Measurements from ENCODE around the gene ACYP1. TPM values are rescaled to one million over a fixed set of nuclear protein-coding genes. Genes with fewer than 3 reads are reported as not detected.
A peak's percentile ranks its signal among the peaks of the same experiment; 100 is the strongest.

ACYP1 gene
- total and polyA plus RNA-seq, 9 of the 15 experiments (the other 6 are each of a cell fraction or from before 2014, with no cell fraction given), result 19.9 to 113 (median 52.3) TPM

- TF ChIP-seq, protein P1, sequence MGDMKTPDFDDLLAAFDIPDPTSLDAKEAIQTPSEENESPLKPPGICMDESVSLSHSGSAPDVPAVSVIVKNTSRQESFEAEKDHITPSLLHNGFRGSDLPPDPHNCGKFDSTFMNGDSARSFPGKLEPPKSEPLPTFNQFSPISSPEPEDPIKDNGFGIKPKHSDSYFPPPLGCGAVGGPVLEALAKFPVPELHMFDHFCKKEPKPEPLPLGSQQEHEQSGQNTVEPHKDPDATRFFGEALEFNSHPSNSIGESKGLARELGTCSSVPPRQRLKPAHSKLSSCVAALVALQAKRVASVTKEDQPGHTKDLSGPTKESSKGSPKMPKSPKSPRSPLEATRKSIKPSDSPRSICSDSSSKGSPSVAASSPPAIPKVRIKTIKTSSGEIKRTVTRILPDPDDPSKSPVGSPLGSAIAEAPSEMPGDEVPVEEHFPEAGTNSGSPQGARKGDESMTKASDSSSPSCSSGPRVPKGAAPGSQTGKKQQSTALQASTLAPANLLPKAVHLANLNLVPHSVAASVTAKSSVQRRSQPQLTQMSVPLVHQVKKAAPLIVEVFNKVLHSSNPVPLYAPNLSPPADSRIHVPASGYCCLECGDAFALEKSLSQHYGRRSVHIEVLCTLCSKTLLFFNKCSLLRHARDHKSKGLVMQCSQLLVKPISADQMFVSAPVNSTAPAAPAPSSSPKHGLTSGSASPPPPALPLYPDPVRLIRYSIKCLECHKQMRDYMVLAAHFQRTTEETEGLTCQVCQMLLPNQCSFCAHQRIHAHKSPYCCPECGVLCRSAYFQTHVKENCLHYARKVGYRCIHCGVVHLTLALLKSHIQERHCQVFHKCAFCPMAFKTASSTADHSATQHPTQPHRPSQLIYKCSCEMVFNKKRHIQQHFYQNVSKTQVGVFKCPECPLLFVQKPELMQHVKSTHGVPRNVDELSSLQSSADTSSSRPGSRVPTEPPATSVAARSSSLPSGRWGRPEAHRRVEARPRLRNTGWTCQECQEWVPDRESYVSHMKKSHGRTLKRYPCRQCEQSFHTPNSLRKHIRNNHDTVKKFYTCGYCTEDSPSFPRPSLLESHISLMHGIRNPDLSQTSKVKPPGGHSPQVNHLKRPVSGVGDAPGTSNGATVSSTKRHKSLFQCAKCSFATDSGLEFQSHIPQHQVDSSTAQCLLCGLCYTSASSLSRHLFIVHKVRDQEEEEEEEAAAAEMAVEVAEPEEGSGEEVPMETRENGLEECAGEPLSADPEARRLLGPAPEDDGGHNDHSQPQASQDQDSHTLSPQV (IDR thresholded peaks at IDR 0.05), result peak; percentile 82
- TF ChIP-seq ZNF282 (CRISPR knock-in tag; IDR thresholded peaks at IDR 0.05) (no peak), CHD4 (IDR thresholded peaks at IDR 0.05; ENCODE audit: insufficient read depth, insufficient replicate concordance, low read depth, low read length, poor library complexity, severe bottlenecking) (no peak), ZNF311 (CRISPR knock-in tag; IDR thresholded peaks at IDR 0.05) (no peak), GATAD2A (IDR thresholded peaks at IDR 0.05) (no peak), EP300 (IDR thresholded peaks at IDR 0.05; ENCODE audit: low read length) (peak; percentile 48; the same call in 1 of the 2 replicates), ZNF644 (tag; IDR thresholded peaks at IDR 0.05; ENCODE audit: low read depth) (no peak), CXXC5 (CRISPR knock-in tag; IDR thresholded peaks at IDR 0.05) (peak; percentile 95), FOXA3 (CRISPR knock-in tag; conservative IDR thresholded peaks at IDR 0.05 in 1 of 2, IDR thresholded peaks at IDR 0.05 in 1 of 2) (no peak), ZNF57 (CRISPR knock-in tag; IDR thresholded peaks at IDR 0.05) (no peak), KLF1 (tag; IDR thresholded peaks at IDR 0.05) (peak; percentile 96), BHLHE40 (IDR thresholded peaks at IDR 0.05; ENCODE audit: low read length) (peak; percentile 72), ZNF280B (CRISPR knock-in tag; IDR thresholded peaks at IDR 0.05) (no peak), ZC3H4 (CRISPR knock-in tag; IDR thresholded peaks at IDR 0.05; ENCODE audit: borderline replicate concordance) (no peak), ZNF124 (CRISPR knock-in tag; IDR thresholded peaks at IDR 0.05) (no peak)
- TF ChIP-seq, protein P2, sequence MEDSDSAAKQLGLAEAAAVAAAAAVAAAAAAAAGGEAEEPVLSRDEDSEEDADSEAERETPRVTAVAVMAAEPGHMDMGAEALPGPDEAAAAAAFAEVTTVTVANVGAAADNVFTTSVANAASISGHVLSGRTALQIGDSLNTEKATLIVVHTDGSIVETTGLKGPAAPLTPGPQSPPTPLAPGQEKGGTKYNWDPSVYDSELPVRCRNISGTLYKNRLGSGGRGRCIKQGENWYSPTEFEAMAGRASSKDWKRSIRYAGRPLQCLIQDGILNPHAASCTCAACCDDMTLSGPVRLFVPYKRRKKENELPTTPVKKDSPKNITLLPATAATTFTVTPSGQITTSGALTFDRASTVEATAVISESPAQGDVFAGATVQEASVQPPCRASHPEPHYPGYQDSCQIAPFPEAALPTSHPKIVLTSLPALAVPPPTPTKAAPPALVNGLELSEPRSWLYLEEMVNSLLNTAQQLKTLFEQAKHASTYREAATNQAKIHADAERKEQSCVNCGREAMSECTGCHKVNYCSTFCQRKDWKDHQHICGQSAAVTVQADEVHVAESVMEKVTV (CRISPR knock-in tag; IDR thresholded peaks at IDR 0.05), result no peak
- TF ChIP-seq, protein P3, sequence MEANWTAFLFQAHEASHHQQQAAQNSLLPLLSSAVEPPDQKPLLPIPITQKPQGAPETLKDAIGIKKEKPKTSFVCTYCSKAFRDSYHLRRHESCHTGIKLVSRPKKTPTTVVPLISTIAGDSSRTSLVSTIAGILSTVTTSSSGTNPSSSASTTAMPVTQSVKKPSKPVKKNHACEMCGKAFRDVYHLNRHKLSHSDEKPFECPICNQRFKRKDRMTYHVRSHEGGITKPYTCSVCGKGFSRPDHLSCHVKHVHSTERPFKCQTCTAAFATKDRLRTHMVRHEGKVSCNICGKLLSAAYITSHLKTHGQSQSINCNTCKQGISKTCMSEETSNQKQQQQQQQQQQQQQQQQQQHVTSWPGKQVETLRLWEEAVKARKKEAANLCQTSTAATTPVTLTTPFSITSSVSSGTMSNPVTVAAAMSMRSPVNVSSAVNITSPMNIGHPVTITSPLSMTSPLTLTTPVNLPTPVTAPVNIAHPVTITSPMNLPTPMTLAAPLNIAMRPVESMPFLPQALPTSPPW (CRISPR knock-in tag; IDR thresholded peaks at IDR 0.05), result peak; percentile 82
These were observed 5.4 kb upstream of the ACYP1 start, which contains the start of gene ZC2HC1C (continued) for GRCh38 chr14:75069121-75069810.
